Activated B cell treated with CpG ODN at 0.5 μM for 24 hours (primary cell): Measurements from ENCODE around the gene TMPRSS5. TPM values are rescaled to one million over a fixed set of nuclear protein-coding genes. Genes with fewer than 3 reads are reported as not detected.

Experiments
- ATAC-seq: fragments of 200-7000 bp; cut with Tn5 transposase; one replicate; pipeline ENCODE4 v1.10.0; 2021; ENCODE audit warnings: low read depth, mild to moderate bottlenecking, moderate library complexity
- CTCF ChIA-PET: fragments of 350-600 bp; sonication (Branson Sonifier 250); formaldehyde crosslinking; loops from one replicate; lab custom pipeline; 2021; ENCODE audit warnings: antibody characterized with exemption; lab: Charles Lee
- POLR2A ChIA-PET: fragments of 350-600 bp; sonication (Branson Sonifier 250); formaldehyde crosslinking; loops from one replicate; lab custom pipeline; 2021; ENCODE audit warnings: antibody characterized with exemption; lab: Charles Lee
- DNase-seq: peaks from one replicate; pipeline ENCODE4 v3.0.0; 2022
- H3K27ac Mint-ChIP-seq: one replicate; pipeline ENCODE4 v1.8.0; 2020; ENCODE audit warnings: mixed read lengths
- H3K27me3 Mint-ChIP-seq: one replicate; pipeline ENCODE4 v1.8.0; 2021; ENCODE audit warnings: mixed read lengths
- H3K36me3 Mint-ChIP-seq: one replicate; pipeline ENCODE4 v1.8.0; 2021; ENCODE audit warnings: low read depth, mixed read lengths
- H3K4me1 Mint-ChIP-seq: one replicate; pipeline ENCODE4 v1.8.0; 2021; ENCODE audit warnings: mixed read lengths
- H3K4me3 Mint-ChIP-seq: one replicate; pipeline ENCODE4 v1.8.0; 2020; ENCODE audit warnings: mild to moderate bottlenecking, mixed read lengths
- H3K9me3 Mint-ChIP-seq: one replicate; pipeline ENCODE4 v1.8.0; 2020; ENCODE audit warnings: mixed read lengths
- intact Hi-C: fragments of 100-400 bp; cut with micrococcal nuclease; formaldehyde crosslinking; loops from one replicate; pipeline ENCODE4 v1.15.1; 2024
- total RNA-seq: library from RNA; stranded (reverse); gene quantifications from 2 replicates; pipeline ENCODE4 v1.2.3, GENCODE V29; 2022
- TF ChIP-seq, protein P1 (sequence below): fragments of 200-600 bp; IDR thresholded peaks from one replicate; pipeline ENCODE4 v1.8.0; 2022; ENCODE audit warnings: antibody characterized with exemption, mild to moderate bottlenecking

Gene TMPRSS5
- 1.3 and 3.1 TPM in 2 replicates for total RNA-seq

DNA sequence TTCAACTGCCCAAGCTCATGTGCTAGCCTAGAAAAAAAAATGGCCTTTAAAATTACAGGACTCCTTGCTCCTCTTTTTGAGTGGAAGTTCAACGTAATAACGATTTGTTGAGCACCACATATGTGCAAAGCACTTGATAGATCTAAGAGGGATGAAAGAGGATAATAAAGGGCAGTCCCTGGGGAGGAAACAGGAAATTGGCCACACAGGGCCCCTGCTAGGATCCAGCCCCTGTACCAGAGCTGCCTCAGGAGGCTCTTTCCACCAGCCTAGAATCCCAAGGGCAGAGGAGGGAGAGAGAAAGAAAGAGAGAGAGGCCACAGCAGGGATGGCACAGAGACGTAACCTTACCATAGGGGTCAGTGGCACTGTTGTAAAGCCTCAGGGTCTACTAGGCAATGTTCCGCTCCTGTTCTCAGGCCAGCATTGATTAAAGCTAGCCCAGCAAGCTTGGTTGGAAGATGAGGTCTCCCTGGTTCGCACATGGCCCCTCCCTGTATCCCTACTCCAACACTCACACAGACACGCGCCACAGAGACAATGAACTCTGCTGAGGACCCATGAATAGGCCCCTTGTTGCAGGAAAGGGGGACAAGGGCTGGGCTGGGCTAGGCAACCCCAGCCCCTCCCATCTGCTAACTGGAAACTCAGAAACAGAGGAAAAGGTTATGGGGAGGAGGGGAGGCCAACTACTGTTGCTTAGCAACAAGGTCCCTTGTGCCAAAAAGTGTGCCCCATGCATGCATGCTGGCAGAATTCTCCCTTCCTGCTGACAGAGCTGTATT lies at the start of gene TMPRSS5:
Gene TMPRSS5 (minus strand): TSS at position 438 of the 785 bp plus-strand sequence. CDS start 84 bp downstream, at position 354.
- H3K9me3 Mint-ChIP-seq = peaks cover 36% of the 10 kb centered on the region
- ChIA-PET POLR2A (no interaction called here), CTCF (no interaction called here)
- H3K36me3 Mint-ChIP-seq = peaks cover 13% of the 10 kb centered on the region
- TF ChIP-seq, protein P1, sequence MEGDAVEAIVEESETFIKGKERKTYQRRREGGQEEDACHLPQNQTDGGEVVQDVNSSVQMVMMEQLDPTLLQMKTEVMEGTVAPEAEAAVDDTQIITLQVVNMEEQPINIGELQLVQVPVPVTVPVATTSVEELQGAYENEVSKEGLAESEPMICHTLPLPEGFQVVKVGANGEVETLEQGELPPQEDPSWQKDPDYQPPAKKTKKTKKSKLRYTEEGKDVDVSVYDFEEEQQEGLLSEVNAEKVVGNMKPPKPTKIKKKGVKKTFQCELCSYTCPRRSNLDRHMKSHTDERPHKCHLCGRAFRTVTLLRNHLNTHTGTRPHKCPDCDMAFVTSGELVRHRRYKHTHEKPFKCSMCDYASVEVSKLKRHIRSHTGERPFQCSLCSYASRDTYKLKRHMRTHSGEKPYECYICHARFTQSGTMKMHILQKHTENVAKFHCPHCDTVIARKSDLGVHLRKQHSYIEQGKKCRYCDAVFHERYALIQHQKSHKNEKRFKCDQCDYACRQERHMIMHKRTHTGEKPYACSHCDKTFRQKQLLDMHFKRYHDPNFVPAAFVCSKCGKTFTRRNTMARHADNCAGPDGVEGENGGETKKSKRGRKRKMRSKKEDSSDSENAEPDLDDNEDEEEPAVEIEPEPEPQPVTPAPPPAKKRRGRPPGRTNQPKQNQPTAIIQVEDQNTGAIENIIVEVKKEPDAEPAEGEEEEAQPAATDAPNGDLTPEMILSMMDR = no peak
- H3K27ac Mint-ChIP-seq = no peak within 1 kb of the TSS
- DNase-seq (no peak), ATAC-seq (no peak)
- intact Hi-C loops = no loop called here
- H3K4me3 Mint-ChIP-seq = no peak within 1 kb of the TSS
- H3K4me1 Mint-ChIP-seq = peaks cover 2% of the 10 kb centered on the region
- no peaks in the 10 kb centered on the region for H3K27me3 Mint-ChIP-seq

DNA sequence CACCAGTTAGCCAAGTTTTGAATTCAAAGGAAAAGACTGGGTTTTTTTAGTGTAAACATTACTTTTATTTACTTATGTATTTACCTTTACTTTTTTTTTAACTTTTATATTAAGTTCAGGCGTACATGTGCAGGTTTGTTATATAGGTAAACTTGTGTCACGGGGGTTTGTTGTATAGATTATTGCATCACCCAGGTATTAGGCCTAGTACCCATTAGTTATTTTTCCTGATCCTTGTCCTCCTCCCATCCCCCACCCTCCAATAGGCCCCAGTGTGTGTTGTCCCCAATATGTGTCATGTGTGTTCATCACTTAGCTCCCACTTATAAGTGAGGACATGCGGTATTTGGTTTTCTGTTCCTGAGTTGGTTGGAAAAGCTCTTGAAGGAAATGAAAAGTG lies 46.8 kb upstream of the TMPRSS5 start:
- Mint-ChIP-seq H3K9me3 (no peaks in the 10 kb centered on the region), H3K27ac (no peak overlapping the region), H3K27me3 (no peaks in the 10 kb centered on the region), H3K4me3 (no peak overlapping the region), H3K36me3 (peaks cover 44% of the 10 kb centered on the region), H3K4me1 (no peaks in the 10 kb centered on the region)
- DNase-seq (no peak), ATAC-seq (no peak)
- ChIA-PET POLR2A (no interaction called here), CTCF (no interaction called here)
- TF ChIP-seq, protein P1 = no peak
- intact Hi-C loops = no loop called here

DNA sequence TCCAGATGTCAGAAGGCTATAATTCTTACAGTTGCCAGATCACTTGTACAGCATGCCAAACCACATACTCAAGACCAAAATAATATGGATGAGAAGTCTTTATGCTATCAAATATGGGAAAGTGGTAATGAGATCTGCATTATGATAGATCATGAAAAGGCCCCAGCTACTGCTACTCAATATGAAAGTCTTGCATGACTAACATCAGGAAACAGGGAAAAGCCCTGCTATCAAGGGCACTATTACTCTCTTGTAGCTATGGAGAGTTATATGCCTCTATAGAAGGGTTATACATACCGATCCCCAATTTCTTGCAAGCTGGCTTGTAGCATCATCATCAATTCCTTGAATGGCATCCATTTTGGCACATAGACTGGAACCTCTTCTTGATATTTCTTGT lies 30.2 kb upstream of the TMPRSS5 start:
- Mint-ChIP-seq H3K4me1 (no peaks in the 10 kb centered on the region), H3K27me3 (no peaks in the 10 kb centered on the region), H3K27ac (no peak overlapping the region), H3K36me3 (peaks cover 84% of the 10 kb centered on the region), H3K9me3 (no peaks in the 10 kb centered on the region), H3K4me3 (no peak overlapping the region)
- TF ChIP-seq, protein P1 = no peak
- POLR2A ChIA-PET = no interaction called here
- CTCF ChIA-PET = no interaction called here
- DNase-seq (no peak), ATAC-seq (no peak)
- intact Hi-C loops = no loop called here

DNA sequence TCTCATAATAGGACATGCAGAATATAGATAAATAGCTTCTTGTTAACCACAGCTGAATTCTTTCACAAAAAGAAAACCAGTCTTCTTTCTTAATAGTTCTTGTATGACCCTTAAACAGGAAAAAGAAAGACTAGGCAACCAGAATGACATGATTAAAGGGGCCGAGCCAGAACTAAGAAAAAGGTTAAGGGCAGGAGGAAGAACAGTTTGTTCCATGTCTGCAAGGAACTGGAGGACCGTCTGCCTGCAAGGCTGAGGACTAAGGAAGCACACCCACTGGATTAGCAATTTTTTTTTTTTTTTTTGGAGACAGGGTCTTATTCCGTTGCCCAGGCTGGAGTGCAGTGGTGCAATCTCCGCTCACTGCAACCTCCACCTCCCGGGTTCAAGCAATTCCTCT lies 26.0 kb upstream of the TMPRSS5 start:
- TF ChIP-seq, protein P1 = no peak
- Mint-ChIP-seq H3K9me3 (no peaks in the 10 kb centered on the region), H3K4me3 (no peak overlapping the region), H3K36me3 (peaks cover 50% of the 10 kb centered on the region), H3K27me3 (no peaks in the 10 kb centered on the region), H3K4me1 (no peaks in the 10 kb centered on the region), H3K27ac (no peak overlapping the region)
- POLR2A ChIA-PET = no interaction called here
- DNase-seq (no peak), ATAC-seq (no peak)
- CTCF ChIA-PET = no interaction called here
- intact Hi-C loops = no loop called here

DNA sequence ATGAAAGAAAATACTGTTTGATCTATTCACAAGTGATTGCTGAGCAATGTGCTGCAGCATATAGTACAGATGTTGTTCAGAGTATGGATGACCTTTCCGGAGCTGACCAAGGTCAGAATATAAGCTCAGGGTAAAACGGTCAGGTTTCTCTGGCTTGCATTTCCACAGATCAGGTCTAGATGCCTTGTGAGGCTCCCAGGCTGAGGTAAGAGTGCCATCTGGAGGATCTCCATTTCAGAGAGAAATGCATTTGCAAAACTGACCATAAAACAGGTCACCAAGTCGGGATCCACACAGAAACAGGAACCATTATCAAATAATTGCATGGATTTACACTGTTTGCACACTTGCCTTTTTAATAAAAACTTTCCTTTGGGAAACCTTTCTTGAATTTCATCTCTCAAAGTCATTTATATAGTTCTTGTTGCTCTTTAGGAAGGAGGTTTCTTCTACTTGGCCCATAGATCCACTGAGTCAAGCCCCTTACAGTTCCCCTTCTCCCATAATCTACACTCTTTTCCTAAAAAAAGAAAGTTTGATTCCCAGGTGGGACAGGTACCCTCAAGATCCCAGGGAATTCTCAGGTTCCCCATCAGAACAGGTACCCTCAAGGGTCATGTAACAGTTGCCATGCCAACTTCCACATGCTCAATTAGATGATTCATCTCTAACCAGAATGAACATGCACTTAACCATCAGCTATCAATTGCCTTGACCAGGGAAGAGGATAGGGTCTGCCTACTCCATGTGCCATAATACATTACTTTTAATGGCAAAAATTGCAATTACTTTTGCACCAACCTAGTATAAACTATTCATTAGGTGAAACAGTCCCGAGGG lies 25.0 kb upstream of the TMPRSS5 start:
- Mint-ChIP-seq H3K27ac (no peak overlapping the region), H3K4me1 (no peaks in the 10 kb centered on the region), H3K27me3 (no peaks in the 10 kb centered on the region), H3K36me3 (peaks cover 40% of the 10 kb centered on the region), H3K4me3 (no peak overlapping the region), H3K9me3 (no peaks in the 10 kb centered on the region)
- CTCF ChIA-PET = interaction anchor here (1.1 kb wide), 1 partner anchor 8 kb away, joined by 3 read pairs; no protein-coding TSS in a partner anchor
- TF ChIP-seq, protein P1 = no peak
- ATAC-seq (no peak), DNase-seq (no peak)
- POLR2A ChIA-PET = interaction anchor here (0.6 kb wide), 1 partner anchor 69 kb away, joined by 3 read pairs; no protein-coding TSS in a partner anchor
- intact Hi-C loops = no loop called here
